GM21619 (cell line): ENCODE measurements around the gene PIK3R5.

Experiments used
- ATAC-seq: cut with Tn5 transposase; IDR thresholded peaks from one replicate; pipeline ENCODE4 v1.9.1; 2021; ENCODE audit not compliant: unreplicated experiment

The PIK3R5 gene

GRCh38 chr17:8928347-8928746 lies 37.2 kb downstream of the PIK3R5 start:
- ATAC-seq = no peak

DNA sequence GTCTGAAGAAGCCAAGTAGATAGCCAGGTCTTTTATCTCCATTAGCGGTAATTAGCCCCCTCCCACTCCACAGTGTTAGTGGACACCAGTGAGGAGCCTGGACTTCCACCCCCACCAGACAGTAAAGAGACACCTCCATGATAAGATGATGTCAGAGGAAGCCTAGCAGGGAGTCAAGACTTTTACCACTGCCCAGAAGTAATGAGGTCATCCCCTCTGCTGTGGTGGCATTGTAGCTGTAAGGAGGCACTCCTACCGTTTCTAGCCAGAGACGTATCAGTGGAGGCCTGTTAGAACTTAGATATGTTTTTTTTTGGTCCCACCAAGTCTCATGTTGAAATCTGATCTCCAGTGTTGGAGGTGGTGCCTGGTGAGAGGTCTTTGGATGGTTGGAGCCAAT lies 38.1 kb downstream of the PIK3R5 start:
- no peak for ATAC-seq

GRCh38 chr17:8925808-8926207 lies 39.7 kb downstream of the PIK3R5 start:
- ATAC-seq = no peak

- no peak for ATAC-seq
Observed at GRCh38 chr17:8925141-8925540, 40.4 kb downstream of the PIK3R5 start.

DNA sequence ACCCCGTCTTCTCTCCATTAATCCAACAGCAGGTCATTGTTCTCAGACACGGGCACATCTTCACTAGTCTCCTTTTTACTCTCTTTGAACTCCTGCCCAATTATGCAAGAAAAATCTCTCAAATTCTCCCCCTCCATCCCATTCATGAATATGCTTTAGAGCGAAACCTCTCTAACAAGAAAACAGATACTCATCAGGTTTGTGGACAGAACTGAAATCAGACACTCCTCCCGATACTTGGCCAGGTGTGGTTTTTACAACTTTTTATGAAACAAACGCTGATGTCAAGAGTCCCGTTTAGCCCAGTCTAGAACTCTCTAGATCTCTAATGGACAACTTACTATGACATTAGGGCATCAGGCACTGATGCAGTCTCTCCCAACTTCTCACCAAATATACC lies 40.9 kb downstream of the PIK3R5 start:
- ATAC-seq = peak; percentile 76

GRCh38 chr17:8923762-8924161 lies 41.7 kb downstream of the PIK3R5 start:
- no peak for ATAC-seq

DNA sequence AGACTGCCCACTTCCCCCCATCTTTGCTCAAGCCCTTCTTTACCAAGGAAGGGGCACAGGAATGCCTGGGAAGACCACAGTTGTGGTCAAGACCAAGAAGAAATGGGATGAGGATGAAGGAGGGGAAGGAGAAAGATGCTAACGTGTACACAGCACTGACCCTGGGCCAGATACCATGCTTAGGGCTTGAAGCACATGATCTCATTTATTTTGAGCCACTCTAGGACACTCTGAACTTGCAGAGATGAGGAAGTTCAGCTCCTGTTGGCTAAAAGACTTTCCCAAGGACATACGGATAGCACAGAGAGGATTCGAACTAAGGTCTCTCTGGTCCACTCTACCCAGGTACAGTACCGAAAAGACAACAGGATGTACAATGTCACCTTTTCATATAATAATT lies 42.6 kb downstream of the PIK3R5 start:
- ATAC-seq = no peak

- no peak for ATAC-seq
Observed at GRCh38 chr17:8922451-8922850, 43.1 kb downstream of the PIK3R5 start.

GRCh38 chr17:8921147-8921546 lies 44.4 kb downstream of the PIK3R5 start:
- ATAC-seq = no peak

GRCh38 chr17:8918807-8919465 lies 46.6 kb downstream of the PIK3R5 start:
- no peak for ATAC-seq

- ATAC-seq = no peak
Observed at GRCh38 chr17:8916466-8916865, 49.0 kb downstream of the PIK3R5 start.

- no peak for ATAC-seq
Observed at GRCh38 chr17:8914554-8914953, 51.0 kb downstream of the PIK3R5 start.

DNA sequence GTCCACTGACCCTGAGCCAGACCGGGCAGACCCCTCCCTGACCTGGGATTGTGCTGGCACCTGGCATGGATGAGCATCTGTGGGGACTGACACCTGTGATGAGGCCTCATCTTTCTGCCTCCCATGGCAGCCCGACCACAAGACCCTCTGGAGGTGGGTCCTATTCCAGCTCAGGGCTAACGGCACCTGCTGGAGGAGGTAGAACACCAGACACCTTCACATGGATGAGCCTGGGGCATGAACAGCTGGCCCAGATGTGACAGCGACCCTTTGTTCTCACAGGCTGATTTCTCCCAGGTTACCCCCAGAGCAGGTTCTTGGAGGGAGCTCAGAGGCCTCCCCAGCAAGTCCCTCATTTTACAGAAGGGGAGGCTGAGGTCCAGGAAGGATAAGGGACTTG lies 51.6 kb downstream of the PIK3R5 start:
- ATAC-seq = no peak

DNA sequence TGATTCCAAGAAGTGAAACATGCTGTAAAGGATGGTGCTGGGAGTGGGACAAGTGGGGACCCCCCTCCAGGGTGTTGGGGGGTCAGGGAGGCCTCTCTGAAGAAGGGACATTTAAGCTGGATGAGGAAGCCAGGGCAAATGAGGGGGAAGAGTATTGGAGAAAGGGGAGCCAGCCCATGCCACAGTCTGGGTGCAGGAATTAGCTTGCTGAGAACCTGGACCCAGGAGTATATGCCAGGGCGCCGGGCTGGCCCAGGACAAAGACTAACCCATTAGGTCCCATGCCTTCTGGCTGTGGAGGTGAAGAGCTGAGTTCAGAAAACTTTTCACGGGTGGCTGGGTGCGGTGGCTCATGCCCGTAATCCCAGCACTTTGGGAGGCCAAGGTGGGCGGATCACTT lies 52.4 kb downstream of the PIK3R5 start:
- ATAC-seq = no peak

GRCh38 chr17:8912084-8912981 lies 53.2 kb downstream of the PIK3R5 start:
- ATAC-seq = no peak

DNA sequence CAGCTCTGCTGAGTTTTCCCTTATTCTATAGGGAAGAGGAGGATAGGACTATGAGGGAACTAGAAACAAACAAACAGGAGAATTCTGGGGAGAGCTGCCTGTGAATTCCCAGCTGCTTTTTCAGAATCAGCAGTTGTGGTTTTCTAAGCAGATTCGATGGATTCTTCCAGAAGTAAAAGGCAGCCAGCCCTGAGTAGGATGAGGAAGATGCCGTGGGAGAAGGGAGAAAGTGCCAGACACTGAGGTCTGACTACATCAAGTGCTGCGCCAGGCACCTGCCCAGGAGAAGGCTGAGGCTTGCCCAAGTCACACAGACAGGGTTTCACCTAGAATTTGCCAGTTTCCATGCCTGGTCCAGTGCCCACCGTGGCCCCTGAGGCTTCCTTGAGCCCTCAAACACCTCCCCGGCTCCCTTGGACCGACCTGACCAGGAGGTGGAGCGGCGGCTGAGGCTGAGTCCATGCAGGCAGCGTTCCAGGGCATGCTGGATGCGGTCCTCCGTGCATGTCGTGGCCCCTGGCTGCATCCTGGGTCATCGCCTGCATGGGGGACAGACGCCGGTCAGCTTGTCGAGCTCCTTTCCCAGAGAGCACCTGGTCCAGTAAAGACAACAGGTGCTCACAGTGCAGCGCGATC lies 54.4 kb downstream of the PIK3R5 start:
- no peak for ATAC-seq

- no peak for ATAC-seq
Observed at GRCh38 chr17:8909586-8910270, 55.8 kb downstream of the PIK3R5 start.

DNA sequence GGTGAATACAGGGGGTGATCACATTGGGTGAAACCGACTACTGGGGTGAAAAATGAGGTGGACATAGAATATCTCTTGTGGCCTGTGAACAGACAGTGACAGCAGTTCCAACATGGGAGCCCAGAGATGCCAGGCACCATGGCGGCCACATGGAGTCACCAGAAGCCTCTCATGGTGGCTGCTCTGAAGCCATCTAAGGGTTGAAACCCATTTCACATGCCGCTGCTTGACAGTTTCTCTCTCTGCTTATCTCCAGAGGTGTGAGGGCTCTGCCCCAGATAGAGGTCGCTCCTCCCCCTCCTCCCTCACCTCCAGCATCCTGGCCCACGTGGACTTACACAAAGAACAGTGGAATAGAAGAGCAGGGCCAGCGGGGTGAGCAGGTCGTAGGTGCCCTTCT lies 60.2 kb downstream of the PIK3R5 start:
- no peak for ATAC-seq

DNA sequence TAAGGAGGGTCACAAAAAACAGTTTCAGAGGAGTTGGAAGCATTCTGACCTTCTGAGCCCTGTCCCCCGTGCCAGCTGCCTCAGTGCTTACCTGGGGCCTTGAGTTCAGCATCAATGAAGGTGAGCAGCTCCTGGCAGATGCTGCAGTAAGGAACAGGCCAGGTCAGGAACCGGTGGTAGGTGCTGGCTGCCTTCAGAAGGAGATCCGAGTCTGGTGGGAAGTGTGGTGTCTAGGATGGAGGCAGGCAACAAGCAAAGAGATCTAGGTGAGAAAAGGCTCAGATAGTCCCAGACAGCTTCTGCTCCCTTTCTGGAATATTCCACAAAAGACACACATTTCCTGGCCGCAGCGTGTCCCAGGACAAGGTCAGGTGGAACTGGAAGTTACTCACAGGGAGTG lies 60.8 kb downstream of the PIK3R5 start:
- no peak for ATAC-seq

DNA sequence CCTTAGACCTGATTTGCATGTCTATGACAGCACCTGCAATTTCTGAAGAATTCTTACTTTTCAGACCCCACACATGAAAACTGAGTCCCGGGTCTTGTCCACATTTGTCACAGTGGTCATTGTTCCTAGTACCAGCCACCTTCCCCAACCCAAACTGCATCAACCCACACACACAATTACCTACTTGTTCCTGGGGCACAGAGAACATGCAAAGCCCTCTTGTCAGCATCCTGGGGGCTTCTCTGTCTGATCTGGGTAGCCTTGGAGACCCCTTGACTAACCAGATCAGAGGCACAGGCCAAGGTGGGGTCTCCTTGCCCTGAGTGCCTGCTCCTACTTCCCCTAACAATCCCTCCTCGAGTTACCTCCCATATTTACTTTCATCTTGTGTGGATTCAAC lies 61.3 kb downstream of the PIK3R5 start:
- no peak for ATAC-seq
